B cell (primary cell): ENCODE measurements around the gene ANKRD11. TPM values are rescaled to one million over a fixed set of nuclear protein-coding genes. Genes with fewer than 3 reads are reported as not detected.

ENCODE experiments used
- ATAC-seq: fragments of 200-7000 bp; cut with Tn5 transposase; one replicate; pipeline ENCODE4 v1.10.0; 2021; ENCODE audit warnings: low read depth, mild to moderate bottlenecking, moderate number of reproducible peaks, moderate library complexity
- CTCF ChIA-PET: fragments of 350-600 bp; sonication (Branson Sonifier 250); formaldehyde crosslinking; loops from one replicate; lab custom pipeline; 2021; ENCODE audit warnings: antibody characterized with exemption, inconsistent platforms; lab: Charles Lee
- POLR2A ChIA-PET: fragments of 350-600 bp; sonication (Branson Sonifier 250); formaldehyde crosslinking; loops from one replicate; lab custom pipeline; 2021; ENCODE audit warnings: antibody characterized with exemption; lab: Charles Lee
- DNase-seq: peaks from one replicate; pipeline ENCODE4 v3.0.0; 2013
- H2AFZ ChIP-seq: 2 replicates; pipeline ENCODE4 v1.6.1; 2012; ENCODE audit warnings: mild to moderate bottlenecking, low read depth, low read length; ENCODE audit not compliant: insufficient read depth, poor library complexity, severe bottlenecking
- H3K27ac ChIP-seq, 2 donors: 1 replicate in 1 of 2; 2 replicates in 1 of 2; pipeline ENCODE4 v1.5.1; 2012 to 2013; ENCODE audit warnings: low read length in 2 of 2, mild to moderate bottlenecking in 2 of 2, moderate library complexity in 1 of 2
- H3K27me3 ChIP-seq, 4 experiments: fragments of 200-600 bp in 1 of 4; sonication (generic) in 1 of 4; replicated peaks in 1 of 4; 1 replicate in 2 of 4; 2 replicates in 2 of 4; pipeline versions ENCODE4 v1.6.1 to v1.7.0; 2013 to 2016; ENCODE audit warnings: low read length in 3 of 4, mild to moderate bottlenecking in 2 of 4, mixed read lengths in 1 of 4, moderate library complexity in 1 of 4; ENCODE audit not compliant: insufficient read depth in 4 of 4, control insufficient read depth in 3 of 4; ENCODE audit errors: control extremely low read depth in 1 of 4
- H3K36me3 ChIP-seq, 2 experiments: replicated peaks in 1 of 2; 1 replicate in 1 of 2; 2 replicates in 1 of 2; pipeline versions ENCODE4 v1.6.1 to v1.7.1; 2013; ENCODE audit warnings: low read length in 1 of 2; ENCODE audit not compliant: insufficient read depth in 2 of 2, control insufficient read depth in 1 of 2; ENCODE audit errors: control extremely low read depth in 1 of 2, extremely low read depth in 1 of 2
- H3K4me1 ChIP-seq, 2 donors: fragments of 200-600 bp in 1 of 2; sonication (generic) in 1 of 2; 1 replicate in 1 of 2; 2 replicates in 1 of 2; pipeline versions ENCODE4 v1.5.1 to v1.6.1; 2013 to 2017; ENCODE audit warnings: low read length in 2 of 2; ENCODE audit not compliant: control insufficient read depth in 2 of 2, insufficient read depth in 2 of 2
- H3K4me2 ChIP-seq: replicated peaks from 2 replicates; pipeline ENCODE3; 2012; ENCODE audit warnings: mild to moderate bottlenecking, low read depth, low read length; ENCODE audit not compliant: poor library complexity, severe bottlenecking
- H3K4me3 ChIP-seq, 5 experiments: fragments of 200-600 bp in 1 of 5; sonication (generic) in 1 of 5; 1 replicate in 3 of 5; 2 replicates in 2 of 5; pipeline versions ENCODE4 v1.5.1 to v1.7.0; 2011 to 2016; ENCODE audit warnings: low read length in 4 of 5, mild to moderate bottlenecking in 4 of 5, low read depth in 2 of 5, control low read depth in 1 of 5, moderate library complexity in 1 of 5; ENCODE audit not compliant: insufficient read depth in 1 of 5; ENCODE audit errors: control extremely low read depth in 1 of 5, extremely low read depth in 1 of 5
- H3K79me2 ChIP-seq: fragments of 200-600 bp; sonication (generic); one replicate; pipeline ENCODE4 v1.6.0; 2016; ENCODE audit warnings: low read length; ENCODE audit not compliant: control insufficient read depth, insufficient read depth
- H3K9ac ChIP-seq: fragments of 200-600 bp; sonication (generic); 2 replicates; pipeline ENCODE4 v1.6.1; 2017; ENCODE audit warnings: mild to moderate bottlenecking, low read length, moderate library complexity
- H3K9me3 ChIP-seq, 3 donors: one replicate each; pipeline versions ENCODE4 v1.6.1 to v1.7.1; 2013; ENCODE audit warnings: low read length in 2 of 3; ENCODE audit not compliant: control insufficient read depth in 2 of 3, insufficient read depth in 1 of 3; ENCODE audit errors: control extremely low read depth in 1 of 3
- H4K20me1 ChIP-seq: 2 replicates; pipeline ENCODE4 v1.6.0; 2012; ENCODE audit warnings: mild to moderate bottlenecking, low read length; ENCODE audit not compliant: insufficient read depth, control insufficient read depth, poor library complexity, severe bottlenecking
- H3K27ac Mint-ChIP-seq: one replicate; pipeline ENCODE4 v1.8.0; 2021; ENCODE audit warnings: mixed read lengths
- H3K27me3 Mint-ChIP-seq: one replicate; pipeline ENCODE4 v1.8.0; 2021; ENCODE audit warnings: mixed read lengths
- H3K4me1 Mint-ChIP-seq: one replicate; pipeline ENCODE4 v1.8.0; 2021; ENCODE audit warnings: mixed read lengths
- H3K4me3 Mint-ChIP-seq: one replicate; pipeline ENCODE4 v1.8.0; 2021; ENCODE audit warnings: mixed read lengths
- H3K9me3 Mint-ChIP-seq: one replicate; pipeline ENCODE4 v1.8.0; 2022; ENCODE audit warnings: mixed read lengths; ENCODE audit not compliant: insufficient read depth
- EZH2 ChIP-seq: IDR thresholded peaks from 2 replicates; pipeline ENCODE4 v1.6.1; 2012; ENCODE audit warnings: borderline replicate concordance, low read depth, mild to moderate bottlenecking, moderate library complexity, low read length; ENCODE audit not compliant: insufficient read depth, poor library complexity, severe bottlenecking
- WGBS: methylation state at CpG from one replicate; pipeline ENCODE4 v1.1.5; 2013; ENCODE audit warnings: missing lambda C conversion rate; ENCODE audit not compliant: insufficient coverage; 5-methylcytosine and 5-hydroxymethylcytosine counted together
- intact Hi-C: fragments of 100-400 bp; cut with micrococcal nuclease; formaldehyde crosslinking; loops from one replicate; pipeline ENCODE4 v1.10.0; 2022
- polyA plus RNA-seq: library from polyadenylated mRNA; depleted of rRNA; stranded (reverse); fragments of >200 nt; gene quantifications from 2 replicates; pipeline ENCODE4 v1.2.3, GENCODE V29; 2012
- total RNA-seq, 2 donors: library from RNA; stranded (reverse); fragments of 120-200 nt in 1 of 2; gene quantifications; 1 replicate in 1 of 2; 2 replicates in 1 of 2; pipeline versions ENCODE4 v1.2.3 to v1.2.4, GENCODE V29; 2013 to 2022
- TF ChIP-seq, protein P1 (sequence below): fragments of 200-600 bp; IDR thresholded peaks from one replicate; pipeline ENCODE4 v1.8.0; 2022; ENCODE audit warnings: antibody characterized with exemption, mild to moderate bottlenecking

Gene ANKRD11
- total and polyA plus RNA-seq, 2 donors (not counting 1 experiment from before 2014, with no cell fraction given) = 67.9 to 314 TPM

DNA sequence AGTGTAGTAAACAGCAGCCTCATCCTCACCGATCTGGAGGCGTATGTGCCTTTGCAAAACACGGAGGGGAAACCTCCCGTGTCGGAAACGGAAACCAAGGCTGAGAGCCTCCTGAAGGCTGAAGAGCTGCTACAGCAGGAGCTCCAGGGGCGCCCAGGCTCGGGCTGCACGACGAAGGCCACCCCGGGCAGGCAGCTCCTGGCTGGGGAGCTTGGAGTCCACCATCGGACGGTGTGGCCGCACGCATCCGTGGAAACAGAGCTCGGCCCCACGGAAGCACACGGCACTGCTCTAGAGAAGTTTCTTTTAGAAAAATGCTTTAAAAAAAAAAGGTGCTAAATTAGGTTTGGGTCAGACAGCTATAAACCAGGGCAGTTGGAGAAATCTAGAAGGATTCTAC, 201.4 kb downstream of the ANKRD11 start:
- Histone ChIP-seq H2AFZ (no peak overlapping the region), H3K27ac (no peak overlapping the region), H3K36me3 (peaks cover 0 to 60% of the 10 kb centered on the region in 2 experiments), H3K27me3 (no peaks in the 10 kb centered on the region), H3K79me2 (peaks cover 27% of the 10 kb centered on the region), H3K4me3 (no peak overlapping the region), H4K20me1 (peaks cover 78% of the 10 kb centered on the region), H3K9ac (no peak overlapping the region), H3K4me2 (no peak overlapping the region), H3K9me3 (no peaks in the 10 kb centered on the region), H3K4me1 (no peaks in the 10 kb centered on the region)
- H3K4me3 Mint-ChIP-seq = no peak overlapping the region
- H3K27me3 Mint-ChIP-seq = no peaks in the 10 kb centered on the region
- H3K4me1 Mint-ChIP-seq = peaks cover 2% of the 10 kb centered on the region
- TF ChIP-seq, protein P1, sequence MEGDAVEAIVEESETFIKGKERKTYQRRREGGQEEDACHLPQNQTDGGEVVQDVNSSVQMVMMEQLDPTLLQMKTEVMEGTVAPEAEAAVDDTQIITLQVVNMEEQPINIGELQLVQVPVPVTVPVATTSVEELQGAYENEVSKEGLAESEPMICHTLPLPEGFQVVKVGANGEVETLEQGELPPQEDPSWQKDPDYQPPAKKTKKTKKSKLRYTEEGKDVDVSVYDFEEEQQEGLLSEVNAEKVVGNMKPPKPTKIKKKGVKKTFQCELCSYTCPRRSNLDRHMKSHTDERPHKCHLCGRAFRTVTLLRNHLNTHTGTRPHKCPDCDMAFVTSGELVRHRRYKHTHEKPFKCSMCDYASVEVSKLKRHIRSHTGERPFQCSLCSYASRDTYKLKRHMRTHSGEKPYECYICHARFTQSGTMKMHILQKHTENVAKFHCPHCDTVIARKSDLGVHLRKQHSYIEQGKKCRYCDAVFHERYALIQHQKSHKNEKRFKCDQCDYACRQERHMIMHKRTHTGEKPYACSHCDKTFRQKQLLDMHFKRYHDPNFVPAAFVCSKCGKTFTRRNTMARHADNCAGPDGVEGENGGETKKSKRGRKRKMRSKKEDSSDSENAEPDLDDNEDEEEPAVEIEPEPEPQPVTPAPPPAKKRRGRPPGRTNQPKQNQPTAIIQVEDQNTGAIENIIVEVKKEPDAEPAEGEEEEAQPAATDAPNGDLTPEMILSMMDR = no peak
- no peak for TF ChIP-seq EZH2
- ChIA-PET CTCF (interaction anchor here (0.8 to 1.4 kb wide), 14 partner anchors 9 to 475 kb away, joined by 3 to 7 read pairs (median 3); partner anchors contain the start of gene SPG7), POLR2A (interaction anchor here (0.6 kb wide), 1 partner anchor 676 kb away, joined by 3 read pairs; no protein-coding TSS in a partner anchor)
- no peak for ATAC-seq
- H3K27ac Mint-ChIP-seq = no peak overlapping the region
- WGBS = 94% methylated on average over 19 of the region's 19 CpGs
- no peaks in the 10 kb centered on the region for H3K9me3 Mint-ChIP-seq
- no peak for DNase-seq
- intact Hi-C loops = loop anchor here (1.0 kb wide), 1 partner anchor 48 kb away; no protein-coding TSS in a partner anchor

DNA sequence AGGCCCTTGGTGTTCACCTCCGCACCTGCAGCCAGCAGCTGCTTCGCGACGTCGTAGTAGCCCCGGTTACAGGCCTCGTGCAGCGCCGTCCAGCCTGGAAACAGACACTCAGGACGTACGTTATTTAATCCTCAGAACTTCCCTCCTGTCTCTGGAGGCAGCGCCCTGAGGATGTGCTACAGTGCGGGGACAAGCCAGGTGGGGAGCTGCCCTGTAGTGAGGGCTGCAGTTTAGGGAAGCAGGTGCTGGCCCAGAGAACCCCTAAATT, 201.8 kb downstream of the ANKRD11 start:
- H3K9ac ChIP-seq = no peak overlapping the region
- no peak for DNase-seq
- no peak overlapping the region for H3K4me3 ChIP-seq
- POLR2A ChIA-PET = interaction anchor here (0.6 kb wide), 1 partner anchor 676 kb away, joined by 3 read pairs; no protein-coding TSS in a partner anchor
- H3K4me2 ChIP-seq = no peak overlapping the region
- no peaks in the 10 kb centered on the region for H3K27me3 ChIP-seq
- H3K9me3 ChIP-seq = no peaks in the 10 kb centered on the region
- ATAC-seq = no peak
- H3K27ac Mint-ChIP-seq = no peak overlapping the region
- CTCF ChIA-PET = interaction anchor here (0.8 to 1.4 kb wide), 11 partner anchors 8 to 474 kb away, joined by 3 to 7 read pairs (median 3); partner anchors contain the start of gene SPG7
- peaks cover 74% of the 10 kb centered on the region for H4K20me1 ChIP-seq
- H3K36me3 ChIP-seq = peaks cover 0 to 61% of the 10 kb centered on the region in 2 experiments
- H3K27ac ChIP-seq = no peak overlapping the region
- peaks cover 22% of the 10 kb centered on the region for H3K79me2 ChIP-seq
- H2AFZ ChIP-seq = no peak overlapping the region
- TF ChIP-seq, protein P1 = no peak
- TF ChIP-seq EZH2 = no peak
- no peaks in the 10 kb centered on the region for H3K4me1 ChIP-seq
- H3K4me1 Mint-ChIP-seq = peaks cover 2% of the 10 kb centered on the region
- intact Hi-C loops = no loop called here
- no peaks in the 10 kb centered on the region for H3K9me3 Mint-ChIP-seq
- H3K4me3 Mint-ChIP-seq = no peak overlapping the region
- no peaks in the 10 kb centered on the region for H3K27me3 Mint-ChIP-seq
- 98% methylated on average over 13 of the region's 13 CpGs for WGBS
